LNCAP (cell line): ENCODE results near the gene LIFR.

Experiments used
- TF ChIP-seq, protein P1 (sequence below): fragments of 450-650 bp; IDR thresholded peaks from 2 replicates; pipeline ENCODE4 v1.5.1; 2017; ENCODE audit warnings: mild to moderate bottlenecking

The LIFR gene

DNA sequence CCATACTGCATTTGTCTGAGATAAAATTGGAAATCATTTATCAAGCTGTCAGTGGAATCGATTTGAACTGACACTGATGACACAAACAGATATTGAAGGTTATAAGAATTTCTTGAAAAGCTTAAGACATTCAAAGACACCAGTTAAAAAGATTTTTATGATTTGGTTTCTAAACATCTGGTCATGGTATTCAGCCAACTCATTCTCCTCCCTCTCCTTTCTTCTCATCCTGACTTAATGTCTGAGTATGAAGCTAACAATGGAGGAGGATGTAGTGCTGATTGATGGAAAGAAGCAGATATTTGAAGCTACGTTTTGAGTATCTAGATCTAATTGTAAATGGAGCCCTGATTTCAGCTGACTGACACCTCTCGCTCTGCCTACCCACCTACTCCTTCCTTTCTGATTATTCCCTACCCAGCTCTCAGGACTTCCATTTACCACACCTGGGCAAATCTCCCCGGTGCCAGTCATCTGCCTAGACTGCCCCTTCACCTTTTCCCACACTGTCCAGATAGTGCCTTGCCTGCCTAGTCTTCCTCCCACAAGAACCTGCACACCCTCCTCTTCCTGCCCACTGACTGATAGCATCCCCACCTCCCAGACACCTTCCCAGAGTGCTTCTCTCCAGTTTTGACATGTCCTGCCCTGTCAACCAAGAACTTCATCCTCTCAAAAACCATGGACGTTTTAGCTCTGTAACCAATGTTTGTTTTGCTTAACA is 20.7 kb upstream of the LIFR start:
- TF ChIP-seq, protein P1, sequence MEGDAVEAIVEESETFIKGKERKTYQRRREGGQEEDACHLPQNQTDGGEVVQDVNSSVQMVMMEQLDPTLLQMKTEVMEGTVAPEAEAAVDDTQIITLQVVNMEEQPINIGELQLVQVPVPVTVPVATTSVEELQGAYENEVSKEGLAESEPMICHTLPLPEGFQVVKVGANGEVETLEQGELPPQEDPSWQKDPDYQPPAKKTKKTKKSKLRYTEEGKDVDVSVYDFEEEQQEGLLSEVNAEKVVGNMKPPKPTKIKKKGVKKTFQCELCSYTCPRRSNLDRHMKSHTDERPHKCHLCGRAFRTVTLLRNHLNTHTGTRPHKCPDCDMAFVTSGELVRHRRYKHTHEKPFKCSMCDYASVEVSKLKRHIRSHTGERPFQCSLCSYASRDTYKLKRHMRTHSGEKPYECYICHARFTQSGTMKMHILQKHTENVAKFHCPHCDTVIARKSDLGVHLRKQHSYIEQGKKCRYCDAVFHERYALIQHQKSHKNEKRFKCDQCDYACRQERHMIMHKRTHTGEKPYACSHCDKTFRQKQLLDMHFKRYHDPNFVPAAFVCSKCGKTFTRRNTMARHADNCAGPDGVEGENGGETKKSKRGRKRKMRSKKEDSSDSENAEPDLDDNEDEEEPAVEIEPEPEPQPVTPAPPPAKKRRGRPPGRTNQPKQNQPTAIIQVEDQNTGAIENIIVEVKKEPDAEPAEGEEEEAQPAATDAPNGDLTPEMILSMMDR: no peak

DNA sequence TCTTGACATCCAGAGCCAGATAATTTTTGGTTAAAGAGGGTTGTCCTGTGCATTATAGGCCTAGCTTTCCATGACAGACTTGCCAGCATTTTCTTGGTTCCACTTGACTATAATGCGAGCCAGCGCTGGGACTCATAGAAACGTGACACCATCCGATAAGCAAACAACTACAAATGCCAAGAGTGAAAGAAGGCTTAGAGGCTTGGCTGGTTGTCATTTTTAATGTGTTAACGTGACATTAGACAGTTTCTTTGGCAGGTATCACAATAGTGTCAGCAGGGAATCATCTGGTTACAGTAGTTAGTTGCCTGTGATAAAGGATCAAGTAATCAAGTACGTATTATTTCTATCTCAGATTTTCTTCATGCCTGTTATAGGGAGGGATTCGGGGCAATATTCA is 20.0 kb upstream of the LIFR start:
- TF ChIP-seq, protein P1: no peak

DNA sequence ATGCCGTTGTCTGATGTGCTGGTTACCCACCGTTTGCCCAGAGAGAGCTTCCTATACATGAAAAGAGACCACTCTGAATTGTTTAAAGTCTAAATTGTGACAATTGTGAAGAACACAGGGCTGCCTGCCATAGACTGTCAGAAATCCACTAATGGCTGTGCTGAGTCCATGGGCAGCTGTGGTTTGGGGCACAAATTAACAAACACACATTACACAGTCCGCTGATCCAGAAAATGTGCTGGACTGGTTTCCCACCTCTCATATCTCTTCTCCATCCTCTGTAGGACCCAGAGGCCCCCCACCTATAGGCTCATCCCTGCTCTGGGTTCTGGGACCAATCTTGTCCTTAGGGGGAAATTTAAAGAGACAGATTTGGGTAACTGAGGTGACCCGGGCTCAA is 19.0 kb upstream of the LIFR start:
- TF ChIP-seq, protein P1: no peak

DNA sequence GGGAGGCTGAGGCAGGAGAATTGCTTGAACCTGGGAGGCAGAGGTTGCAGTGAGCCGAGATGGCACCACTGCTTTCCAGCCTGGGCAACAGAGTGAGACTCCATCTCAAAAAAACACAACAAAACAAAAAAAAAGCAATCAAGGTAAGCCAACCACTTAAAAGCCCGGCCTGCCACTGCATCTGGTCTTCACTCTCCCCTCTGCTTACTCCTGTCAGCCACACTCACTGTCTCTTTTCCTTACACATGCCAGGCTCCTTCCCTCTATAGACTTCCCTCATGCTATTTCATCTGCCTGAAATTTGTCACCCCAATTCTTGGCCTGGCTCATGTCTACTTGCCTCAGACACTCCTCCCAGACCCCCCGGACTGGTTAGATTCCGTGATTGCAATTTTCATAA is 17.6 kb upstream of the LIFR start:
- TF ChIP-seq, protein P1: no peak

DNA sequence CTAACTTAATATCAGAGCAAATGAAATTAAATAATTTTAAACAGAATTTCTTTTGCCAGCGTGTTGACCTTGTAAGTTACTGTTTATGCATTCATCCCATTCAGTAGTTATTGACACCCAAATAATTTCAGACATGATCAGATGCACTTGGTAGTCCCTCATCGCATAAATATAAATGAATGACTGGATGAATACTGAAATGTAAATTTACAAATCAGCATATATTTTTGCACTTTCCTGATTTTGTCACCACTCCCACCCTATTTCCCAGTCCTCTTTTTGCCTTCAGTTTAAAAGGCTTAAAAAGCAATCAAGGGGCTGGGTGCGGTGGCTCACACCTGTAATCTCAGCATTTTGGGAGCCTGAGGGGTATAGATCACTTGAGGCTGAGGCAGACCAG is 17.1 kb upstream of the LIFR start:
- TF ChIP-seq, protein P1: no peak

DNA sequence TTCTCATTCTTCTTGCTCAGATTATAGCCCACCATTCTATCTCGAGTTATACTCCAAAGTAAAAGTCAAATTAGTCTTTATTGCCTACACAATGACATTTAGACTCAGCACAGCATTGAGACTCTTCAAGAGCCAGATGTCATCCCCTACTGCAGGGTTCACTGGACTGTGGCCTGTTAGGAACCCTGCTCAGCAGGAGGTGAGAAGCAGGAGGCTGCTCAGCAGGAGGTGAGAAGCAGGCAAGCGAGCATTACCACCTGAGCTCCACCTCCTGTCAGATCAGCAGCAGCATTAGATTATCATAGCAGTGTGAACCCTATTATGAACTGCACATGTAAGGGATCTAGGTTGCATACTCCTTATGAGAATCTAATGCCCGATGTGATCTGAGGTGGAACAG is 12.7 kb upstream of the LIFR start:
- TF ChIP-seq, protein P1: no peak

DNA sequence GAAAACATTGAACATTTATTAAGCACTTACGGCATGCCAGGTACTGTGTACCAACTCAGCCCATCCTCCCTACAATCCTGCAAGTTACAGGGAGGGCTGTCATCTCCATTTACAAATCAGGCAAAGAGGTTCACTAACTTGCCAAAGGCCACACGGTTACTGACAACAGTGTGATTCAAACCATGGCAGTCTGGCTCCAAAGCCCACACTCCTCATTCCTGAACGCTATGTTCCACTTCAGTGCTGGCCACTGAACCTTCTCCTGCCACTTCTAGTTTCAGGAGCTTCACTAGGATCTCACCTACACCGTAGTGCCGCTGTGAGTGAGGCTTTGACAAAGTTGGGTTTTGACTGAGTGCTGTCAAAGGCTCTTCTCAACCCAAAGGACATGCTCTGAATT is 7.2 kb upstream of the LIFR start:
- TF ChIP-seq, protein P1: no peak
